NCI-H774 (cell line): Measurements from ENCODE around the gene RMDN3.

Experiments used
- DNase-seq: peaks from one replicate; lab custom pipeline; 2025; lab: John Stamatoyannopoulos, UW

RMDN3 gene

GRCh38 chr15:40754883-40755811 lies at the start of gene RMDN3:
TSS of gene RMDN3 (minus strand) at chr15:40755254. CDS start at chr15:40754783, 471 bp downstream.
- DNase-seq = peak; percentile 90

GRCh38 chr15:40803688-40804087 lies 48.6 kb upstream of the RMDN3 start:
- DNase-seq = no peak

- DNase-seq = no peak
These were observed 48.0 kb upstream of the RMDN3 start for GRCh38 chr15:40803076-40803475.

- no peak for DNase-seq
These were observed 44.5 kb upstream of the RMDN3 start for GRCh38 chr15:40799523-40799922.

GRCh38 chr15:40796512-40796911 lies 41.5 kb upstream of the RMDN3 start:
- DNase-seq = no peak

- no peak for DNase-seq
These were observed 41.0 kb upstream of the RMDN3 start for GRCh38 chr15:40796041-40796440.

- peak; percentile 18 for DNase-seq
These were observed 38.3 kb upstream of the RMDN3 start for GRCh38 chr15:40793216-40793989.

GRCh38 chr15:40792394-40792793 lies 37.3 kb upstream of the RMDN3 start:
- no peak for DNase-seq

- DNase-seq = no peak
These were observed 35.7 kb upstream of the RMDN3 start for GRCh38 chr15:40790718-40791117.

GRCh38 chr15:40789999-40790398 lies 34.9 kb upstream of the RMDN3 start:
- DNase-seq = no peak

- no peak for DNase-seq
These were observed 34.1 kb upstream of the RMDN3 start for GRCh38 chr15:40789119-40789518.

- DNase-seq = peak; percentile 27
These were observed 32.9 kb upstream of the RMDN3 start for GRCh38 chr15:40787991-40788390.

- DNase-seq = peak; percentile 89
These were observed 32.3 kb upstream of the RMDN3 start for GRCh38 chr15:40787344-40787841.

GRCh38 chr15:40785814-40786213 lies 30.8 kb upstream of the RMDN3 start:
- no peak for DNase-seq

GRCh38 chr15:40785164-40785563 lies 30.1 kb upstream of the RMDN3 start:
- DNase-seq = no peak

GRCh38 chr15:40782609-40783227 lies 27.7 kb upstream of the RMDN3 start:
- peak; percentile 75 for DNase-seq

- no peak for DNase-seq
These were observed 21.6 kb upstream of the RMDN3 start for GRCh38 chr15:40776537-40777141.

GRCh38 chr15:40775740-40776536 lies 20.9 kb upstream of the RMDN3 start:
- no peak for DNase-seq

GRCh38 chr15:40775007-40775406 lies 20.0 kb upstream of the RMDN3 start:
- no peak for DNase-seq

- no peak for DNase-seq
These were observed 18.8 kb upstream of the RMDN3 start for GRCh38 chr15:40773902-40774301.

- DNase-seq = no peak
These were observed 18.4 kb upstream of the RMDN3 start for GRCh38 chr15:40773496-40773895.
